GM19395 (cell line): ENCODE results near the gene CAPN11.
"Not testable (repeated sequence)": the region's sequence is repeated elsewhere in the genome, so short reads cannot be mapped to it uniquely, and the experiment has no call there.

Source experiments
- ATAC-seq: cut with Tn5 transposase; IDR thresholded peaks from one replicate; pipeline ENCODE4 v1.9.1; 2021; ENCODE audit warnings: mild to moderate bottlenecking, moderate library complexity; ENCODE audit not compliant: unreplicated experiment

Gene CAPN11

DNA sequence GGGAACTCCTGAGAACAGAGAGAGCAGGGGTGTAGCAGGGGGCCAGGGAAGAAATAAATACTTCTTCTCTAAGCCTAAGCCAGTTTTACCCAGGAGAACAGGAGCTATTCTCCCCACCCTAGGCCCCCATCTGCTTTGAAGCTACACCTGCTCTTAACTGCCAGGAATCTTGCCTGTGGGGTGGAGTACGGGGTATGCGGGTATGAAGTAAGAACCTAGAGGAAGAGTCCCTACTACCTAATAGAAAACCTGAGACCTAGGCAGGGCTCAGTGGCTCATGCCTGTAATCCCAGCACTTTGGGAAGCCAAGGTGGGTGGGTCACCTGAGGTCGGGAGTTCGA is 66.3 kb downstream of the CAPN11 start:
- no peak for ATAC-seq

DNA sequence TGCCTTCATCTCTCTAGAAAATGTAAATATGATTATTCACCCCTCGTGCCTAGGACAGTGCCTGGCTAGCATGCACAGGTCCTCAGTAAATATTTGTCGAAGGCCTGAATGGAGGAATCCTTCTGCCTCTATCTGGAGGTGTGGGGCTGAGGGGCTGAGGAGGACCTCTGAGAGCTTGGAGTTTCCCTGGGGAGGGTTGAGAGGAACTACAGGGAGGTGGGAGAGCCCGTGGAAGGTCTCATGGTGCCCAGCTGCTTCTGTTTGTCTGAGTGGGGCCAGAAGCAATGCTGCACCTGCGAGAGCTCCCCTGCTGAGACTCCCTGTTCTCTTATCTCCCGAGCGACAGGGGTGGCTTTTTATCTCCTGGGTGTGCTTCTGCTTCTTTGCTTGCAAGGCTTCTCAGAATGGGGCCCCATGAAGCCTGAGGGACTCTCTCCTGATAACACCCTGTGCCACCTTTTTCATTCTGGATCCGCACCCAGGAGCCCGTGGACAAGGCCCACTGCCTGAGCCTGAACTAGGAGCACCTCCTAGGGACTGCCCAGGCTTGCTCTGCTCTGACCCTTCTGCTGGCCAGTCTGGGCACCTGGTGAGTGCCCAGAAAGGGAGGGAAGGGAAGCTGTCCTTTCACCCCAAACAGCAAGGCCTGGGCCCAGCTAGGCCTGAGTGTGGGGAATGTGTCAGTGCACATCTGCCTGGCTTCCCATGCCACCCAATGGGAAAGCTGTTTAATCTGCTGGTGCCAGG is 67.1 kb downstream of the CAPN11 start:
- ATAC-seq, result no peak

DNA sequence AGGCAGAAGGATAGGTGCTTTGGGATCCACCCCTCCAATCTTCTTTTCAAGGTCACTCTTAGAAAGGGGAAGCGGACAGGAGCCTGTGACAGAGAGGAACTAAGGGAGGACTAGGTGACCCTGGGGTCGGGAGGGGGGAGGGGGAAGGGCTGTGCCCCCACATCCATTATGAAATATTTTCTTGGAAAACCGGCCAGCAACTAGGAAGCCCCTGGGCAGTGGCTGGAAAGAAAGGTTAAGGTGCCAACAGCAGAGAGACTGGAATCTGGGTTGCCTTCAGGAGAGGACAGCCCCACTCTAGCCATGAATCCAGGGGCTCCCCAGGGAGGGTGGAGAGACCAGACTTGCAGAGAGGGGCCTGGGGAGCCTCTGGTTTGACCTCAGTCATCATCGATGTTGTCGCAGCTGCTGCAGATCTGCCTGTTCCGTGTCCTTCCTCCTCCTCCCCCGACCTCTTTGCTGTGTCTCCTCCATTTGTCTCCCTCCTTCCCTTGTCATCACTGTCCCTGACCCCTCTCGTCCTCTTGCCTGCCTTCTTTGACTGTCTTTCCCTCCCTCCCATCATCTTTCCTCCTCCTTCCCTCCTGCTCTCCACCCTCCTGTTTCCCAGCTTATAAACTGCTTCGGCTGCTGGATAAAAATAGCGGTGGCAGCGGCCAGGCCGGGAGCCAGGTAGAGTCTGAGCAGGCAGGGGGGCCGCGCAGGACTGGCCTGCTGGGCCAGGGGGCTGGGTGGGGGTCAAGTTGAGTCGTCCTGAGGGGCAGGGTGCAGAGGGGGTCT is 67.9 kb downstream of the CAPN11 start:
- ATAC-seq, result no peak

DNA sequence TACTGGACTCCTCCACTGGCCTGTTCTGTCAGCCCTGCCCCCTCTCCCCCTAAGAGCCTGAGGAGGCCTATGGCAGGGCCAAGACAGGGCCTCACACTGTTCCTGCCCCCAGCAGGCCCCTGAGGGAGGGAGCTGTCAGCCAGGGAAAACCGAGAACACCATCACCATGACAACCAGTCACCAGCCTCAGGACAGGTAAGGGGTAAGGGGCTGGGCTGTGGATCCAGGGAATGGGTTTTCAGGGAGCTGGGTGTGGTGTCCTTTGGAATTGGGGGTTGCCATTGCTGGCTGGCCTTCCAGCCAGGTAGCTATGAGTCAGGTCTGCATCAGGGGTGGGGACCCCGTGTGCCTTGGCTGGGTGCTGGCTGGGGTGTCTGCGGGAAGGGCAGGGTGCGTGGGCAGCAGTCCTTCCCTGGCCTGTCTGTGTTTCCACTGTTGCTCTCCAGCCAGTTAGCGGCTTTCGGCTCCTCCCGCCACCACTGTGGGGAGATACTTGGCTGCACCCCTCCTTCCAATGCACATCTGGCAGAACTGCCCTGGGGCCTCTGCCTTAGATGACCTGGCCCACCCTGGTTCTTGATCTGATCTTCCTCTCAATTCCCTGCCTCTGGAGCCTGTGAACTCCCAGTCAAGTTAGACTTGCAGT is 68.7 kb downstream of the CAPN11 start:
- ATAC-seq, result no peak

DNA sequence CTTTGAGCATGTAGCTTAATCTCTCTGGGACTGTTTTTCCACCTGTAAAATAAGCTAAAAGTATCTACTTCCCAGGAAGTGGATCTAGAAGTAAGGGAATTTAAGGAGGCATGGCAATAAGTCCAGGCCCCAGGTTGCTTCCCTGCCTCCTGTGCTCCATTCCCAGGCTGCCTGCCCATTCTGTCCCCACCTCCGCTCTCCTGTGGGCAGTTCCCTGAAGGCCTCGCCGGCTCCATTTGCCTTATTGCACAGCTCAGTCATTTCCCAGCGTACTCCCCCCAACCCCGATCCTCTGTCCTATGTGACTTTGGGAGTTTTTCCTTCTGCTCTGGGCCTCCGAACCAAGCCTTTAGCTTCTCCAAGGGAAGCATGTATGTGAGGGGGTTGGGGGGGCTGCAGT is 69.4 kb downstream of the CAPN11 start:
- no peak for ATAC-seq

DNA sequence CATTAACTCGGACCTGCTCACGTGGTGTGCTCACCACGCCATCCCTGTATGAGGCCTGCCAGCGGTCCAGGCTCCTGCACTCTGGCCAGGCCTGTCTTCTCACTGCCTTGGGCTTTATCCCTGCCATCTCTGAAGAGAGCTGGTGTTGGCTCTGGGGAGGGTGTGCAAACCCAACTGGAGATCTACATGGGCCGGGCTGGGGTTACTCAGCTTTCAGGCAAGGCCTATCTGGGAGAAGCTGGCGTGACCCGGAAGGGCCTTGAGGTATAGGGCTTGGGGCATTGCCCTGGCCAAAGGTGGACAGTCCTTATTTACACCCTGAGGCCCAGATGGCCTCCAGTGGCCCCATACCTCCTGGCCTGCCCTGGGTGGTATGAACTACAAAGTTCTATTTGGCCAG is 69.8 kb downstream of the CAPN11 start:
- no peak for ATAC-seq

DNA sequence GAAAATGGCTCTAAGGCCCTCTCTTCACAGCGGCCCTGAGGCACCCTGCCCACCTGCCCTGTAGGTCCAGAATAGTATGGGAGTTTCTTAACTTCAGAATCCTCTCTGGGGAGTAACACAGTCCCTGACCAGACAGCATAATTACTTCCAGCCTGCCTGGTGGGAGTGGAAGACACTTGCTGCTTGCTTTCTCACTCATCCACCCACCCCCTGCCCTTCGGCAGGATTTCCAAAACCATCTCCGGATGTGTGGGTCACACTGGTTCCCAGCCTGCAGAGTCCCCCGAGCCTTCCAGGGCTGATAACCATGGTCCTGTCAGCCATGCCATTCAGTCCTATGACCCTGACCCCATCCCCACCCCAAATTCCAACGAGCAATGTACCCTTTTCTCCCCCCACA is 70.2 kb downstream of the CAPN11 start:
- ATAC-seq, result no peak

DNA sequence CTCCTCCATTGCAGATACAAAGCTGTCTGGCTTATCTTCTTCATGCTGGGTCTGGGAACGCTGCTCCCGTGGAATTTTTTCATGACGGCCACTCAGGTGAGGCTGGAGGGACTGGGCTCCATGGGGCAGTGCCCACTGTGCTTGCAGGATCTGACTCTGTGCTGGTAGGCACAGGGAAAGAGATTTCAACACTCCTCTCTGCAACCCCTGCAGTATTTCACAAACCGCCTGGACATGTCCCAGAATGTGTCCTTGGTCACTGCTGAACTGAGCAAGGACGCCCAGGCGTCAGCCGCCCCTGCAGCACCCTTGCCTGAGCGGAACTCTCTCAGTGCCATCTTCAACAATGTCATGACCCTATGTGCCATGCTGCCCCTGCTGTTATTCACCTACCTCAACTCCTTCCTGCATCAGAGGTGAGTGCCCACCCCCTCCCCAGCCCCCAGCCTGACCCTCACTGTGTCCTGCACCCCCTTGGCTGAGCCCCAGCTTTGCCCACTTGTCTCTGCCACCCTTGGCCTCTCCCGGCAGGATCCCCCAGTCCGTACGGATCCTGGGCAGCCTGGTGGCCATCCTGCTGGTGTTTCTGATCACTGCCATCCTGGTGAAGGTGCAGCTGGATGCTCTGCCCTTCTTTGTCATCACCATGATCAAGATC is 70.9 kb downstream of the CAPN11 start:
- ATAC-seq, result no peak

DNA sequence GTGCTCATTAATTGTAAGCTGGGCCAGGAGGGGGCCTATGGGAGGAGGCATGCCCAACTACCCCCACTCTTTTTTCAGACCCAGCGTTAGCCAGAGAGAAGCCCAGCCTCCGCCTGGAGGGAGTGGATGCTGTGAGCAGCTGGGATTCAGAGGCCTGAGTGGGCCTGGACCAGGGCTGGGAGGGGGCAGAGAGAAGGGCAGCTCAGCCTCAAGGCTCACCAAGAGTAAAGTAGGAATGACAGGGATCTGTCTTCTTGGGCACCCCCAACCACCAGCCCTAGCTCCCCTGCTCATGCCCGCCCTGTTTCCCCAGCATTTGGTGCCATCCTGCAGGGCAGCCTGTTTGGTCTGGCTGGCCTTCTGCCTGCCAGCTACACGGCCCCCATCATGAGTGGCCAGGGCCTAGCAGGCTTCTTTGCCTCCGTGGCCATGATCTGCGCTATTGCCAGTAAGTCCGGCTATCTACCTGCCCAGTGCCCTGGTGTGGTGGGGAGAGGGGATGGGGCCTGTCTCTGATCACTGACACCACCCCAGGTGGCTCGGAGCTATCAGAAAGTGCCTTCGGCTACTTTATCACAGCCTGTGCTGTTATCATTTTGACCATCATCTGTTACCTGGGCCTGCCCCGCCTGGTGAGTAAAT is 71.5 kb downstream of the CAPN11 start:
- no peak for ATAC-seq

DNA sequence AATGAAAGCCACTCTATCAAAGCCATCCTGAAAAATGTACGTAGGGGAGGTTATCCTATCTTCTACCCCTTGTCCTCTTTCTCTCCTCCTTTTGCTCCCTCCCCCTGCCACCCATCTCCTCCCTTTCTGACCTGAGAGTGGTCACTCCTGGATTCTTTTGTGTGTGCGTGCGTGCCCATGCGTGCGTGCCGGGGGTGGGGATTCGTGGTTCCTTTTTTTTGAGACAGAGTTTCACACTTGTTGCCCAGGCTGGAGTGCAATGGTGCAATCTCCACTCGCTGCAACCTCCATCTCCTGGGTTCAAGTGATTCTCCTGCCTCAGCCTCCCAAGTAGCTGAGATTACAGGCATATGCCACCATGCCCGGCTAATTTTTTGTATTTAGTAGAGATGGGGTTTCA is 72.8 kb downstream of the CAPN11 start:
- ATAC-seq, result not testable (repeated sequence)

DNA sequence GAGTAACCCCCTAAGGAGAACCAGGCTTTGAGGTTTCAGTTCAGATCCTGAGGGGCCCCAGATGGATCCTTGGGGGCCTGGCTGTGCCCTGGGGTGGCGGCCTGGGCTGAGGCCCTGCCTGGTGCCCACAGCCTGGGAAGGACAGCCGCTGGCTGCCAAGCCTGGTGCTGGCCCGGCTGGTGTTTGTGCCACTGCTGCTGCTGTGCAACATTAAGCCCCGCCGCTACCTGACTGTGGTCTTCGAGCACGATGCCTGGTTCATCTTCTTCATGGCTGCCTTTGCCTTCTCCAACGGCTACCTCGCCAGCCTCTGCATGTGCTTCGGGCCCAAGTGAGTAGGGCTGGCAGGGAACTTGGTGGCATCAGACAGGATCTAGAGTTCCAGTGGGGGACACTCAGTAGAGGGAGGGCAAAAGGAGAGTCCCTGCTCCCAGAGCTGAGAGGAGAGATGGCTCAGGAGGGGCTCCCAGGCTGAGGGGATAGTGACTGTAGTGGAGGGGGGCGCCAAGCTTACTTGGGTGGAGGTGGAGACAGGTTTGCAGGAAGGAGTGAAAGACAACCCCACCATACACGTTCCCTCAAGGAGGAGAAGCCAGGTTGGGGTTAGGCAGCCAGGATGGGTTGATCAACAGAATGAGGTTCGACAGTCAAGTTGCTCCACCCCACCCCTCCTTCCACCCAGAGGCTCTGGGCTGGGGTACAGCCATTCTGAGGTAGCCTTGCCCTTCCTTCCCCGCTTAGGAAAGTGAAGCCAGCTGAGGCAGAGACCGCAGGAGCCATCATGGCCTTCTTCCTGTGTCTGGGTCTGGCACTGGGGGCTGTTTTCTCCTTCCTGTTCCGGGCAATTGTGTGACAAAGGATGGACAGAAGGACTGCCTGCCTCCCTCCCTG is 74.3 kb downstream of the CAPN11 start:
- ATAC-seq, result no peak

DNA sequence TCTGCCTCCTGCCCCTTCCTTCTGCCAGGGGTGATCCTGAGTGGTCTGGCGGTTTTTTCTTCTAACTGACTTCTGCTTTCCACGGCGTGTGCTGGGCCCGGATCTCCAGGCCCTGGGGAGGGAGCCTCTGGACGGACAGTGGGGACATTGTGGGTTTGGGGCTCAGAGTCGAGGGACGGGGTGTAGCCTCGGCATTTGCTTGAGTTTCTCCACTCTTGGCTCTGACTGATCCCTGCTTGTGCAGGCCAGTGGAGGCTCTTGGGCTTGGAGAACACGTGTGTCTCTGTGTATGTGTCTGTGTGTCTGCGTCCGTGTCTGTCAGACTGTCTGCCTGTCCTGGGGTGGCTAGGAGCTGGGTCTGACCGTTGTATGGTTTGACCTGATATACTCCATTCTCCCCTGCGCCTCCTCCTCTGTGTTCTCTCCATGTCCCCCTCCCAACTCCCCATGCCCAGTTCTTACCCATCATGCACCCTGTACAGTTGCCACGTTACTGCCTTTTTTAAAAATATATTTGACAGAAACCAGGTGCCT is 75.0 kb downstream of the CAPN11 start:
- ATAC-seq, result no peak
